Natural killer cell treated with Interleukin-12 subunit alpha and Interleukin-12 subunit beta and Interleukin-15 and Interleukin-18, amount 100 ng/mL, for 72 hours (primary cell): Measurements from ENCODE around the gene THOP1. TPM values are rescaled to one million over a fixed set of nuclear protein-coding genes. Genes with fewer than 3 reads are reported as not detected.
A peak's percentile ranks its signal among the peaks of the same experiment; 100 is the strongest.
"Not testable (repeated sequence)": the region's sequence is repeated elsewhere in the genome, so short reads cannot be mapped to it uniquely, and the experiment has no call there.

Experiments
- ATAC-seq, 2 donors: fragments of 150-1000 bp; cut with Tn5 transposase in 1 of 2; sonication (Bioruptor Pico), chemical (Tn5 transposase) in 1 of 2; 2 replicates each; pipeline ENCODE4 v1.10.0; 2021
- DNase-seq: peaks from one replicate; pipeline ENCODE4 v3.0.0; 2022; ENCODE audit warnings: low spot score
- H3K27ac Mint-ChIP-seq, 2 donors: 1 replicate in 1 of 2; 2 replicates in 1 of 2; pipeline ENCODE4 v1.8.0; 2022; ENCODE audit warnings: mixed read lengths in 2 of 2, mild to moderate bottlenecking in 1 of 2, moderate library complexity in 1 of 2
- H3K27me3 Mint-ChIP-seq, 2 donors: 1 replicate in 1 of 2; 2 replicates in 1 of 2; pipeline ENCODE4 v1.8.0; 2022; ENCODE audit warnings: mixed read lengths in 2 of 2
- H3K36me3 Mint-ChIP-seq: one replicate; pipeline ENCODE4 v1.8.0; 2022; ENCODE audit warnings: mixed read lengths
- H3K4me1 Mint-ChIP-seq, 2 donors: 1 replicate in 1 of 2; 2 replicates in 1 of 2; pipeline ENCODE4 v1.8.0; 2022; ENCODE audit warnings: low read depth in 2 of 2, mixed read lengths in 2 of 2, mild to moderate bottlenecking in 1 of 2
- H3K4me3 Mint-ChIP-seq: one replicate; pipeline ENCODE4 v1.8.0; 2022; ENCODE audit warnings: mixed read lengths
- H3K9me3 Mint-ChIP-seq: 2 replicates; pipeline ENCODE4 v1.8.0; 2022; ENCODE audit warnings: mixed read lengths
- total RNA-seq, 2 donors: library from RNA; stranded (reverse); gene quantifications; one replicate each; pipeline ENCODE4 v1.2.3, GENCODE V29; 2022

Gene THOP1
- total RNA-seq, 2 donors from 2014 or later: 105 to 224 TPM

- H3K27ac Mint-ChIP-seq, H3K4me1 Mint-ChIP-seq, H3K9me3 Mint-ChIP-seq, ATAC-seq, H3K36me3 Mint-ChIP-seq, H3K4me3 Mint-ChIP-seq, H3K27me3 Mint-ChIP-seq, DNase-seq: not testable (repeated sequence)
Observed at GRCh38 chr19:2817237-2817829, 32.0 kb downstream of the THOP1 start.

GRCh38 chr19:2819540-2820111, 34.3 kb downstream of the THOP1 start, which contains the start of gene ZNF554:
Gene ZNF554, plus strand, starts transcription at chr19:2819868. Its CDS starts 204 bp downstream, at chr19:2820072.
- Mint-ChIP-seq H3K4me1 (peaks cover 0 to 4% of the 10 kb centered on the region in 2 donors), H3K36me3 (no peaks in the 10 kb centered on the region), H3K4me3 (peak within 1 kb of the TSS; percentile 75), H3K27me3 (peaks cover 0 to 4% of the 10 kb centered on the region in 2 donors), H3K9me3 (no peaks in the 10 kb centered on the region), H3K27ac (no peak within 1 kb of the TSS)
- ATAC-seq: peak; percentile 98
- DNase-seq: peak; percentile 97

- Mint-ChIP-seq H3K9me3 (no peaks in the 10 kb centered on the region), H3K4me1 (peaks cover 0 to 4% of the 10 kb centered on the region in 2 donors), H3K4me3 (peak overlapping the region; percentile 70), H3K27me3 (peaks cover 0 to 4% of the 10 kb centered on the region in 2 donors), H3K27ac (no peak overlapping the region), H3K36me3 (no peaks in the 10 kb centered on the region)
- ATAC-seq (peak in 1 of 2 donors; percentile 41), DNase-seq (no peak)
Observed at GRCh38 chr19:2820112-2820702, 34.9 kb downstream of the THOP1 start.

GRCh38 chr19:2822846-2823245, 37.5 kb downstream of the THOP1 start:
- no peaks in the 10 kb centered on the region for H3K36me3 Mint-ChIP-seq
- H3K4me3 Mint-ChIP-seq: no peak overlapping the region
- no peak overlapping the region for H3K27ac Mint-ChIP-seq
- DNase-seq (no peak), ATAC-seq (no peak)
- no peaks in the 10 kb centered on the region for H3K27me3 Mint-ChIP-seq
- peaks cover 4% of the 10 kb centered on the region for H3K9me3 Mint-ChIP-seq
- peaks cover 0 to 5% of the 10 kb centered on the region in 2 donors for H3K4me1 Mint-ChIP-seq

- H3K4me1 Mint-ChIP-seq: peaks cover 0 to 8% of the 10 kb centered on the region in 2 donors
- DNase-seq (no peak), ATAC-seq (no peak)
- no peaks in the 10 kb centered on the region for H3K27me3 Mint-ChIP-seq
- H3K36me3 Mint-ChIP-seq: no peaks in the 10 kb centered on the region
- no peak overlapping the region for H3K27ac Mint-ChIP-seq
- H3K9me3 Mint-ChIP-seq: peaks cover 4% of the 10 kb centered on the region
- H3K4me3 Mint-ChIP-seq: no peak overlapping the region
Observed at GRCh38 chr19:2823646-2824045, 38.3 kb downstream of the THOP1 start.

- no peak for DNase-seq
- Mint-ChIP-seq H3K27me3 (no peaks in the 10 kb centered on the region), H3K4me3 (no peak overlapping the region), H3K36me3 (no peaks in the 10 kb centered on the region), H3K4me1 (peaks cover 0 to 8% of the 10 kb centered on the region in 2 donors), H3K27ac (no peak overlapping the region), H3K9me3 (peaks cover 4% of the 10 kb centered on the region)
- ATAC-seq: no peak
Observed at GRCh38 chr19:2824129-2824528, 38.8 kb downstream of the THOP1 start.

- ATAC-seq (no peak), DNase-seq (no peak)
- H3K36me3 Mint-ChIP-seq: no peaks in the 10 kb centered on the region
- peaks cover 0 to 8% of the 10 kb centered on the region in 2 donors for H3K4me1 Mint-ChIP-seq
- H3K9me3 Mint-ChIP-seq: peaks cover 4% of the 10 kb centered on the region
- H3K27me3 Mint-ChIP-seq: no peaks in the 10 kb centered on the region
- H3K4me3 Mint-ChIP-seq: no peak overlapping the region
- no peak overlapping the region for H3K27ac Mint-ChIP-seq
Observed at GRCh38 chr19:2827022-2827421, 41.7 kb downstream of the THOP1 start.

GRCh38 chr19:2827840-2828489, 42.7 kb downstream of the THOP1 start:
- DNase-seq (no peak), ATAC-seq (no peak)
- peaks cover 0 to 8% of the 10 kb centered on the region in 2 donors for H3K4me1 Mint-ChIP-seq
- H3K27ac Mint-ChIP-seq: no peak overlapping the region
- peaks cover 4% of the 10 kb centered on the region for H3K36me3 Mint-ChIP-seq
- peaks cover 7% of the 10 kb centered on the region for H3K9me3 Mint-ChIP-seq
- H3K4me3 Mint-ChIP-seq: no peak overlapping the region
- H3K27me3 Mint-ChIP-seq: no peaks in the 10 kb centered on the region

- Mint-ChIP-seq H3K4me3 (no peak overlapping the region), H3K4me1 (no peaks in the 10 kb centered on the region), H3K9me3 (peaks cover 13% of the 10 kb centered on the region), H3K27ac (no peak overlapping the region), H3K36me3 (peaks cover 30% of the 10 kb centered on the region), H3K27me3 (no peaks in the 10 kb centered on the region)
- ATAC-seq (no peak), DNase-seq (no peak)
Observed at GRCh38 chr19:2834294-2834871, 49.1 kb downstream of the THOP1 start.

GRCh38 chr19:2837430-2837829, 52.1 kb downstream of the THOP1 start:
- Mint-ChIP-seq H3K36me3 (peaks cover 30% of the 10 kb centered on the region), H3K9me3 (peaks cover 13% of the 10 kb centered on the region), H3K4me3 (no peak overlapping the region), H3K27me3 (no peaks in the 10 kb centered on the region), H3K27ac (no peak overlapping the region), H3K4me1 (peaks cover 4 to 7% of the 10 kb centered on the region in 2 donors)
- ATAC-seq (no peak), DNase-seq (no peak)

GRCh38 chr19:2840794-2841791, 55.8 kb downstream of the THOP1 start, which contains the start of gene ZNF555:
Gene ZNF555, plus strand, starts transcription at chr19:2841475. Its CDS starts 98 bp downstream, at chr19:2841573.
- DNase-seq (peak; percentile 98), ATAC-seq (peak; percentile 99)
- H3K4me1 Mint-ChIP-seq: peaks cover 7 to 8% of the 10 kb centered on the region in 2 donors
- peaks cover 14% of the 10 kb centered on the region for H3K36me3 Mint-ChIP-seq
- H3K27me3 Mint-ChIP-seq: no peaks in the 10 kb centered on the region
- peaks cover 6% of the 10 kb centered on the region for H3K9me3 Mint-ChIP-seq
- peak within 1 kb of the TSS; percentile 84 for H3K4me3 Mint-ChIP-seq
- peak within 1 kb of the TSS; percentile 80 to 84 for H3K27ac Mint-ChIP-seq

- no peak for DNase-seq
- H3K36me3 Mint-ChIP-seq: peaks cover 5% of the 10 kb centered on the region
Observed at GRCh38 chr19:2841855-2842574, 56.7 kb downstream of the THOP1 start.

More at GRCh38 chr19:2841855-2842574, 56.7 kb downstream of the THOP1 start:
- H3K27me3 Mint-ChIP-seq: no peaks in the 10 kb centered on the region
- peak overlapping the region in 1 of 2 donors; percentile 74 for H3K27ac Mint-ChIP-seq
- H3K9me3 Mint-ChIP-seq: no peaks in the 10 kb centered on the region
- no peak for ATAC-seq
- H3K4me1 Mint-ChIP-seq: peaks cover 7 to 8% of the 10 kb centered on the region in 2 donors
- peak overlapping the region; percentile 63 for H3K4me3 Mint-ChIP-seq
